Stomach (tissue), 4 donors: ENCODE measurements around the gene TUFM.

Experiments
- EP300 ChIP-seq: sonication (generic); formaldehyde crosslinking; IDR thresholded peaks from one replicate; pipeline ENCODE4 v1.6.1; 2017; ENCODE audit warnings: antibody characterized with exemption
- POLR2A ChIP-seq, 4 donors: fragments of 450-650 bp; IDR thresholded peaks; one replicate each; pipeline ENCODE4 v1.6.1; 2016; ENCODE audit warnings: antibody characterized with exemption in 4 of 4, control low read depth in 2 of 4, mild to moderate bottlenecking in 1 of 4, moderate library complexity in 1 of 4
- TF ChIP-seq, protein P1 (sequence below), 7 experiments: fragments of 450-650 bp in 4 of 7; fragments of 200-600 bp in 3 of 7; sonication (generic) in 3 of 7; IDR thresholded peaks; one replicate each; pipeline ENCODE4 v1.5.1; 2016 to 2019; ENCODE audit warnings: antibody characterized with exemption in 7 of 7, control low read depth in 2 of 7, mild to moderate bottlenecking in 1 of 7

- no peak for TF ChIP-seq EP300
- no peak for TF ChIP-seq POLR2A (IDR thresholded peaks at IDR 0.05)
- TF ChIP-seq, protein P1, sequence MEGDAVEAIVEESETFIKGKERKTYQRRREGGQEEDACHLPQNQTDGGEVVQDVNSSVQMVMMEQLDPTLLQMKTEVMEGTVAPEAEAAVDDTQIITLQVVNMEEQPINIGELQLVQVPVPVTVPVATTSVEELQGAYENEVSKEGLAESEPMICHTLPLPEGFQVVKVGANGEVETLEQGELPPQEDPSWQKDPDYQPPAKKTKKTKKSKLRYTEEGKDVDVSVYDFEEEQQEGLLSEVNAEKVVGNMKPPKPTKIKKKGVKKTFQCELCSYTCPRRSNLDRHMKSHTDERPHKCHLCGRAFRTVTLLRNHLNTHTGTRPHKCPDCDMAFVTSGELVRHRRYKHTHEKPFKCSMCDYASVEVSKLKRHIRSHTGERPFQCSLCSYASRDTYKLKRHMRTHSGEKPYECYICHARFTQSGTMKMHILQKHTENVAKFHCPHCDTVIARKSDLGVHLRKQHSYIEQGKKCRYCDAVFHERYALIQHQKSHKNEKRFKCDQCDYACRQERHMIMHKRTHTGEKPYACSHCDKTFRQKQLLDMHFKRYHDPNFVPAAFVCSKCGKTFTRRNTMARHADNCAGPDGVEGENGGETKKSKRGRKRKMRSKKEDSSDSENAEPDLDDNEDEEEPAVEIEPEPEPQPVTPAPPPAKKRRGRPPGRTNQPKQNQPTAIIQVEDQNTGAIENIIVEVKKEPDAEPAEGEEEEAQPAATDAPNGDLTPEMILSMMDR (IDR thresholded peaks at IDR 0.05) = peak in 3 of 7 experiments; percentile 33 to 50 (median 41)
These were observed 22.1 kb downstream of the TUFM start for GRCh38 chr16:28823873-28824716.
